Fibroblast of skin of right biceps (primary cell): Measurements from ENCODE around the gene STK36.

Experiments used
- DNase-seq: peaks from one replicate; pipeline ENCODE4 v3.0.0-alpha.2; 2013

The STK36 gene

GRCh38 chr2:218720048-218721041 lies 48.5 kb downstream of the STK36 start:
- no peak for DNase-seq

DNA sequence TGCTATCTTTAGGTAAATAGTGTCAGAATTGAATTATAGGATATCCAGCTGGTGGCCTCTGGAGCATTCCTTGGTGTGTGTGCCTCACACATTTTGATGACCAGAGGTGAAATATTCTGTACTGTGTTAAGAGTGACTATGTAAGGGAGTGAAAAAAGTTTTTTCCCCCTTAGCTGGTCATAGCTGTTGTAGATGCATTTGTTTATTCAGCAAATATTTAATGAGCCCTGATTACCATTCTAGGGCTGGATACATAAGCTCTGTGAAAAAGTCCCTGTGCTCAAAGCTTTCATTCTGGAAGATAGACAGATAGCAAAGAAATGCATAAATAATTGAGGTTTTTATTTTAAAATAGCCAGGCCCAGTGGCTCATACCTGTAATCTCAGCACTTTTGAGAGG lies 49.6 kb downstream of the STK36 start:
- no peak for DNase-seq

DNA sequence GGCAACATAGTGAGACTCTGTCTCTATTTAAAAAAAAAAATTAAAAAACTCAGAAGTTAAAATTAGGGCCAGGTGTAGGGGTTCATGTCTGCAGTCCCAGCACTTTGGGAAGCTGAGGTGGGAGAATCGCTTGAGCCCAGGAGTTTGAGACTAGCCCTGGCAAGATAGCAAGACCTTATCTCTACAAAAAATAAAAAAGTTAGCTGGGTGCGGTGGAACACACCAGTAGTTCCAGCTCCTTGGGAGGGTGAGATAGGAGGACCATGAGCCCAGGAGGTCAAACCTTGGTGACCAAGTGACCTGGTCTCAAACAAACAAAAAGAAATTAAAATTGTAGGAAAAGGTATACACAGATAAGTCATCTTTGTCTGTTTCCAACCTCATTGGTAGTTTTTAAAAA lies 50.0 kb downstream of the STK36 start:
- DNase-seq = no peak

DNA sequence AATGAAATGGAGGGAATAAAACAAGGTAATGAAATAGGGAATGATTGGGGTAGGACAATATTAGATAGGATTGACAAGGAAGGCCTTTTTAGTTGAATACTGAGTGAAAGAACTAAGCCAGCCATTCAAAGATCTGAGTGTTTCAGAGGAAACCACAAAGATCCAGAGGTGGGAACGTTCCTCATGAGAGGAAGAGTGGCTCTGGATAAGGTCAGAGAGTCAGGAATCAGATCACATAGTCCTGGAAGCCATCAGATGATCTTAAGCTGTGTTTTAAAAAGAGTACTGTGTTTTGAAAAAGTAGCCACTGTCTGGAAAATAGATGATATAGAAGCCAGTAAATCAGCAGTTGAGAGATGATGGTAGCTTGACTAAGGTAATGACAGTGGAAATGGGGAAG lies 50.5 kb downstream of the STK36 start:
- no peak for DNase-seq

- no peak for DNase-seq
Measured at GRCh38 chr2:218722876-218723785, 51.2 kb downstream of the STK36 start.

DNA sequence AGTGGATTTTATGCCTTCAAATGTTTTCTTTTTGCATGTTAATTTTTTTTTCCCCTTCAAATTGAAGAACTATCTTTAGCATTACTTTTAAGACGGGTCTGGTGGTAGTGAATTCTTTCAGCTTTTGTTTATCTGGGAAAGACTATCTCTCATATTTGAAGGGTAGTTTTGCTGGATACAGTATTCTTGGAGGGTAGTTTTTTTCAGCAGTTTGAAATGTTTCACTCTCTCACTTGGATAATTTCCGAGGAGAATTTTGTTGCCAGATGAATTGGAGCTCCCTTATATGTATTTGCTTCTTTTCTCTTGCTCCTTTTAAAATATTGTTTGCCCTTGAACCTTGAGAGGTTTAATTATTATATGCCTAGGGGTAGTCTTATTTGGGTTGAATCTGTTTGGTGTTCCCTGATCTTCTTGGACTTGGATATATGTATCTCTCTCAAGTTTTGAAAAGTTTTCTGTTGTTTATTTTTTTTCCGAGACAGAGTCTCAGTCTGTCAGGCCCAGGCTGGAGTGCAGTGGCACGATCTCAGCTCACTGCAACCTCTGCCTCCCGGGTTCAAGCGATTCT lies 54.2 kb downstream of the STK36 start:
- no peak for DNase-seq

GRCh38 chr2:218727502-218728165 lies 55.7 kb downstream of the STK36 start:
- DNase-seq = peak; percentile 24

GRCh38 chr2:218729640-218730039 lies 57.8 kb downstream of the STK36 start:
- DNase-seq = no peak

- no peak for DNase-seq
Measured at GRCh38 chr2:218732052-218732760, 60.3 kb downstream of the STK36 start.

DNA sequence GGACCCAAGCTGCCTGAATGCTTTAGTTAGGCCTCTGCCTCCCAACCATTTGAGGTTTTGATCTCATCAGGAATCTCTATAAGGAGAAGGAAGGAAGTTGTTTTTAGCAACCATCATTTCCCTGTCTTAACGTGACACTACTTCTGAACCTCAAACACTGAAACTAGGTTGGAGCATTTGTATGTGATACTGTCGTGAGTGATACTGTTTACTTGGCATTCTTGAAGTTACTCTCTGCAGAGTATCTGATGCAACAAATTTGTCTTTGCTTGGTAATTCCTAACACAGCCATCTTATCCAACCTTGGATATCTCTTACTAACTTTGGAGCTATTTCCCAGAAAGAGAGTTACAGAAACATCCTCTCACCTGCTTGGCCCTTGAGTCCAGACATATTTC lies 60.9 kb downstream of the STK36 start:
- peak; percentile 36 for DNase-seq

- DNase-seq = peak; percentile 49
Measured at GRCh38 chr2:218733171-218734021, 61.5 kb downstream of the STK36 start.

- no peak for DNase-seq
Measured at GRCh38 chr2:218734190-218734975, 62.5 kb downstream of the STK36 start.

- no peak for DNase-seq
Measured at GRCh38 chr2:218736531-218736930, 64.6 kb downstream of the STK36 start.

GRCh38 chr2:218743068-218743467 lies 71.2 kb downstream of the STK36 start:
- DNase-seq = no peak

GRCh38 chr2:218744615-218745014 lies 72.7 kb downstream of the STK36 start:
- no peak for DNase-seq

GRCh38 chr2:218745160-218745558 lies 73.3 kb downstream of the STK36 start:
- DNase-seq = no peak

- no peak for DNase-seq
Measured at GRCh38 chr2:218745559-218746469, 73.9 kb downstream of the STK36 start.

DNA sequence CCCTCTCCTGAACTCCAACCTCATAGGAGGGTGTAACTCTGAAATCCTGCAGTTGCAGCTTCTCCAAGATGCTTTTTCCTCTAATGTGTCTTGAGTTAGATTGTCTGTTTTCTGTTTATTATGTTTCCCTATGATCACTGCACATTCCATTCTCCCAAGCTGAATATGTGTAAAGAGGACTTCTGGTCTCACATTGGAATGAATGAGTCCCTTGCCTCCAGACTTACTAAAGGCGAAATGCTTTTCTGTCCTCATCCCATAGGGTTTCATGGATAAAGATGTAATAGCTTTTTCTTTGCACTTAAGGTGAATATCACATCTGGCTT lies 74.5 kb downstream of the STK36 start:
- no peak for DNase-seq

- no peak for DNase-seq
Measured at GRCh38 chr2:218746960-218747359, 75.1 kb downstream of the STK36 start.
